GM08714 (cell line): Measurements from ENCODE around the gene PBLD.

Source experiments
- H3K4me3 ChIP-seq: fragments of 200-500 bp; sonication (Bioruptor generic); 2 replicates; pipeline ENCODE4 v1.5.1; 2014; ENCODE audit warnings: mild to moderate bottlenecking, low read length, inconsistent platforms
- ZNF274 ChIP-seq: IDR thresholded peaks from 2 replicates; pipeline ENCODE4 v1.6.1; 2012; ENCODE audit warnings: mild to moderate bottlenecking, low read depth, low read length

The PBLD gene

GRCh38 chr10:68239596-68240150 is 93.1 kb downstream of the PBLD start:
- no peak for TF ChIP-seq ZNF274
- H3K4me3 ChIP-seq, result no peak overlapping the region

GRCh38 chr10:68239069-68239468 is 93.7 kb downstream of the PBLD start:
- H3K4me3 ChIP-seq, result no peak overlapping the region
- no peak for TF ChIP-seq ZNF274

- TF ChIP-seq ZNF274, result no peak
Measured at GRCh38 chr10:68238371-68238770, 94.4 kb downstream of the PBLD start.

GRCh38 chr10:68237173-68237572 is 95.6 kb downstream of the PBLD start:
- TF ChIP-seq ZNF274, result no peak
- H3K4me3 ChIP-seq, result no peak overlapping the region

More at GRCh38 chr10:68238371-68238770, 94.4 kb downstream of the PBLD start:
- no peak overlapping the region for H3K4me3 ChIP-seq

GRCh38 chr10:68235581-68235980 is 97.1 kb downstream of the PBLD start:
- TF ChIP-seq ZNF274, result no peak
- no peak overlapping the region for H3K4me3 ChIP-seq

- no peak overlapping the region for H3K4me3 ChIP-seq
Measured at GRCh38 chr10:68235111-68235510, 97.6 kb downstream of the PBLD start.

GRCh38 chr10:68233046-68233445 is 99.7 kb downstream of the PBLD start:
- H3K4me3 ChIP-seq, result no peak overlapping the region
- no peak for TF ChIP-seq ZNF274

More at GRCh38 chr10:68235111-68235510, 97.6 kb downstream of the PBLD start:
- no peak for TF ChIP-seq ZNF274
